Stimulated activated CD4-positive, alpha-beta T cell treated with anti-CD3 and anti-CD28 coated beads, TNF-alpha, amount 100 ng/mL, for 48 hours (primary cell): ENCODE data around the gene CD300H.
"Not testable (repeated sequence)": the region's sequence is repeated elsewhere in the genome, so short reads cannot be mapped to it uniquely, and the experiment has no call there.

Experiments
- DNase-seq, 3 donors: peaks; one replicate each; pipeline ENCODE4 v3.0.0-alpha.2; 2020; ENCODE audit warnings: low read depth in 3 of 3

CD300H gene

GRCh38 chr17:74584292-74585060 is 17.2 kb upstream of the CD300H start:
- no peak for DNase-seq

GRCh38 chr17:74582633-74583032 is 15.3 kb upstream of the CD300H start:
- DNase-seq, result no peak

GRCh38 chr17:74579900-74580299 is 12.6 kb upstream of the CD300H start:
- no peak for DNase-seq

- DNase-seq, result no peak
Measured at GRCh38 chr17:74578979-74579378, 11.7 kb upstream of the CD300H start.

GRCh38 chr17:74574489-74575142 is 7.3 kb upstream of the CD300H start:
- no peak for DNase-seq

- not testable (repeated sequence) for DNase-seq
Measured at GRCh38 chr17:74573635-74574034, 6.3 kb upstream of the CD300H start.

- no peak for DNase-seq
Measured at GRCh38 chr17:74573169-74573568, 5.9 kb upstream of the CD300H start.

GRCh38 chr17:74571621-74572270 is 4.4 kb upstream of the CD300H start:
- DNase-seq, result no peak

- DNase-seq, result peak; percentile 14 to 43 (median 15)
Measured at GRCh38 chr17:74569020-74570003, 2.0 kb upstream of the CD300H start.

- no peak for DNase-seq
Measured at GRCh38 chr17:74568106-74568873, 981 bp upstream of the CD300H start.

- peak in 2 of 3 donors; percentile 17 for DNase-seq
Measured at GRCh38 chr17:74566132-74566753, 1.1 kb downstream of the CD300H start.

- DNase-seq, result no peak
Measured at GRCh38 chr17:74565126-74565525, 2.2 kb downstream of the CD300H start.

- no peak for DNase-seq
Measured at GRCh38 chr17:74563358-74563757, 4.0 kb downstream of the CD300H start.

GRCh38 chr17:74561586-74561985 is 5.7 kb downstream of the CD300H start:
- DNase-seq, result no peak

- no peak for DNase-seq
Measured at GRCh38 chr17:74558882-74559519, 8.3 kb downstream of the CD300H start.

- not testable (repeated sequence) for DNase-seq
Measured at GRCh38 chr17:74558402-74558801, 8.9 kb downstream of the CD300H start.

- DNase-seq, result no peak
Measured at GRCh38 chr17:74555427-74555940, 11.8 kb downstream of the CD300H start.

- DNase-seq, result no peak
Measured at GRCh38 chr17:74554909-74555308, 12.4 kb downstream of the CD300H start.

GRCh38 chr17:74552037-74552436 is 15.3 kb downstream of the CD300H start:
- DNase-seq, result no peak

- DNase-seq, result no peak
Measured at GRCh38 chr17:74550602-74551001, 16.7 kb downstream of the CD300H start.
